BLaER1 (cell line): ENCODE measurements around the gene LINC01488.

Experiments used
- H3K27ac ChIP-seq: shearing (Covaris generic); formaldehyde crosslinking; 2 replicates; pipeline ENCODE4 v1.8.1; 2022
- H3K27me3 ChIP-seq: shearing (Covaris generic); formaldehyde crosslinking; 2 replicates; pipeline ENCODE4 v1.8.1; 2022
- H3K36me3 ChIP-seq: shearing (Covaris generic); formaldehyde crosslinking; 2 replicates; pipeline ENCODE4 v1.8.1; 2022
- H3K4me1 ChIP-seq: shearing (Covaris generic); formaldehyde crosslinking; 2 replicates; pipeline ENCODE4 v1.8.1; 2022
- H3K4me2 ChIP-seq: shearing (Covaris generic); formaldehyde crosslinking; 2 replicates; pipeline ENCODE4 v1.8.1; 2022
- H3K4me3 ChIP-seq: shearing (Covaris generic); formaldehyde crosslinking; 2 replicates; pipeline ENCODE4 v1.8.1; 2022
- H3K9ac ChIP-seq: shearing (Covaris generic); formaldehyde crosslinking; 2 replicates; pipeline ENCODE4 v1.8.1; 2022
- H3K9me3 ChIP-seq: shearing (Covaris generic); formaldehyde crosslinking; 2 replicates; pipeline ENCODE4 v1.8.1; 2022
- H4K20me1 ChIP-seq: shearing (Covaris generic); formaldehyde crosslinking; 2 replicates; pipeline ENCODE4 v1.8.1; 2022
- Cebpa-rat ChIP-seq: shearing (Covaris generic); IDR thresholded peaks from 2 replicates; pipeline ENCODE4 v1.8.1; 2022

The LINC01488 gene

GRCh38 chr11:69486056-69486772 is 4.8 kb downstream of the LINC01488 start:
- Histone ChIP-seq H3K27me3 (no peaks in the 10 kb centered on the region), H3K4me1 (no peaks in the 10 kb centered on the region)

DNA sequence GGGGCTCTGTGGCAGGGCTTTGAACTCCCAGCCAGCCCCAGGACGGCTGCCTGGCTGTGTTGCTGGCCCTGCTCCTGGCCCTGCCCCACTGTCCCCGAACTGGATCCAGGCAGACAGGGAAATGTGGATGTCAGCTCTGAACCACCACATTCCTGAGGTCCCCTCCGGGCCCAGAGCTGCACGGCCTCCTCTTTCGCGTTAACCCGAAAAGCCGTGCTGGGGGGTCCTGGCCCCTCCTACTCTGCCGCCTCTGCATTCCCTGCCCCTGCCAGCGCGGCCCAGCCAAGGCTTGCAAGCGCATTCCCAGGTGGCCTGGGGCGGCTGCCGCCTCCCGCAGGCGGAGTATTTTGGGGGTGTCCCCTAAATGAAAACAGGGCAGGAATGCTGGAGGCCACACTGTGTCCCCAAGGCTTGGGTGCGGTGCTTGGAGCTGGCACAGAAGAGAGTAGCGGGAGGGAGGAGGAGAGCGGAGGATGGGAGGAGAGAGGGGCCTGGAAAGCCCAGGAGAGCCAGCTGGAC is 5.4 kb downstream of the LINC01488 start:
- Histone ChIP-seq H3K9ac (no peak overlapping the region), H3K9me3 (no peaks in the 10 kb centered on the region), H3K4me3 (no peak overlapping the region), H3K4me2 (no peak overlapping the region), H3K27ac (no peak overlapping the region), H3K36me3 (no peaks in the 10 kb centered on the region), H3K4me1 (no peaks in the 10 kb centered on the region), H3K27me3 (no peaks in the 10 kb centered on the region), H4K20me1 (no peaks in the 10 kb centered on the region)
- TF ChIP-seq Cebpa-rat, result no peak

More at GRCh38 chr11:69486056-69486772, 4.8 kb downstream of the LINC01488 start:
- Histone ChIP-seq H3K4me2 (no peak overlapping the region), H4K20me1 (no peaks in the 10 kb centered on the region), H3K9ac (no peak overlapping the region), H3K9me3 (no peaks in the 10 kb centered on the region), H3K4me3 (no peak overlapping the region), H3K36me3 (no peaks in the 10 kb centered on the region), H3K27ac (no peak overlapping the region)
- TF ChIP-seq Cebpa-rat, result no peak

- H3K4me3 ChIP-seq, result no peak overlapping the region
- H3K27me3 ChIP-seq, result no peaks in the 10 kb centered on the region
- no peaks in the 10 kb centered on the region for H3K4me1 ChIP-seq
- no peak overlapping the region for H3K27ac ChIP-seq
- H4K20me1 ChIP-seq, result no peaks in the 10 kb centered on the region
- no peak overlapping the region for H3K9ac ChIP-seq
- no peak overlapping the region for H3K4me2 ChIP-seq
- TF ChIP-seq Cebpa-rat, result no peak
- no peaks in the 10 kb centered on the region for H3K9me3 ChIP-seq
- H3K36me3 ChIP-seq, result no peaks in the 10 kb centered on the region
Measured at GRCh38 chr11:69487391-69487790, 5.9 kb downstream of the LINC01488 start.

- Histone ChIP-seq H3K9ac (no peak overlapping the region), H3K27ac (no peak overlapping the region), H3K9me3 (no peaks in the 10 kb centered on the region), H3K4me2 (no peak overlapping the region), H3K4me1 (no peaks in the 10 kb centered on the region), H3K27me3 (no peaks in the 10 kb centered on the region), H3K4me3 (no peak overlapping the region), H4K20me1 (no peaks in the 10 kb centered on the region), H3K36me3 (no peaks in the 10 kb centered on the region)
- no peak for TF ChIP-seq Cebpa-rat
Measured at GRCh38 chr11:69487849-69488542, 6.5 kb downstream of the LINC01488 start.

DNA sequence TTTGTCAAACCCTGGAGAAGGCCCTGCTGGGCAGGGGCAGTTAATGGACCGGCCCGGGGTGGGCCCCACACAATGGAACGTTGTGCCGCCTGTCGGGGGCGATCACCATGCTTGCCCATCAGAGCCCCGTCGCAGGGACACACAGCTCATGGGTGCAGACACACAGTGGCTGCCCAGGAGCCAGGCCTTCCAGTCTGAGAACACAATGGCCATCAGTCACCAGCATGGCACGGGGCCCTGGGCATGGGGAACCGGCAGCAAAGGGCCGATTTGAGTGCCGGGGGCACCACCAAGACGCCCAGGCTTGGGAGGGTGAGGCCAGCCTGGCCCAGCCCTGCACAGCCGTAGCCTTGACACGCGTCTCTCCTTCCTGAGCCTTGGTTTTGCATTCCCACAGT is 7.1 kb downstream of the LINC01488 start:
- H3K4me2 ChIP-seq, result no peak overlapping the region
- H3K36me3 ChIP-seq, result no peaks in the 10 kb centered on the region
- no peak overlapping the region for H3K27ac ChIP-seq
- H3K9ac ChIP-seq, result no peak overlapping the region
- no peaks in the 10 kb centered on the region for H3K27me3 ChIP-seq
- no peak overlapping the region for H3K4me3 ChIP-seq
- H3K4me1 ChIP-seq, result no peaks in the 10 kb centered on the region
- TF ChIP-seq Cebpa-rat, result no peak
- no peaks in the 10 kb centered on the region for H3K9me3 ChIP-seq
- no peaks in the 10 kb centered on the region for H4K20me1 ChIP-seq

- no peaks in the 10 kb centered on the region for H3K36me3 ChIP-seq
- H3K27ac ChIP-seq, result no peak overlapping the region
- H3K9ac ChIP-seq, result no peak overlapping the region
- H3K27me3 ChIP-seq, result no peaks in the 10 kb centered on the region
- no peaks in the 10 kb centered on the region for H3K9me3 ChIP-seq
- H3K4me2 ChIP-seq, result no peak overlapping the region
- TF ChIP-seq Cebpa-rat, result no peak
- no peak overlapping the region for H3K4me3 ChIP-seq
- no peaks in the 10 kb centered on the region for H4K20me1 ChIP-seq
- H3K4me1 ChIP-seq, result no peaks in the 10 kb centered on the region
Measured at GRCh38 chr11:69489031-69489745, 7.7 kb downstream of the LINC01488 start.

- H3K4me3 ChIP-seq, result no peak overlapping the region
- H3K4me2 ChIP-seq, result no peak overlapping the region
- no peak overlapping the region for H3K27ac ChIP-seq
- no peaks in the 10 kb centered on the region for H3K27me3 ChIP-seq
- H3K36me3 ChIP-seq, result no peaks in the 10 kb centered on the region
- H3K9ac ChIP-seq, result no peak overlapping the region
- H3K4me1 ChIP-seq, result no peaks in the 10 kb centered on the region
- H3K9me3 ChIP-seq, result no peaks in the 10 kb centered on the region
- TF ChIP-seq Cebpa-rat, result no peak
- no peaks in the 10 kb centered on the region for H4K20me1 ChIP-seq
Measured at GRCh38 chr11:69489746-69490365, 8.4 kb downstream of the LINC01488 start.

DNA sequence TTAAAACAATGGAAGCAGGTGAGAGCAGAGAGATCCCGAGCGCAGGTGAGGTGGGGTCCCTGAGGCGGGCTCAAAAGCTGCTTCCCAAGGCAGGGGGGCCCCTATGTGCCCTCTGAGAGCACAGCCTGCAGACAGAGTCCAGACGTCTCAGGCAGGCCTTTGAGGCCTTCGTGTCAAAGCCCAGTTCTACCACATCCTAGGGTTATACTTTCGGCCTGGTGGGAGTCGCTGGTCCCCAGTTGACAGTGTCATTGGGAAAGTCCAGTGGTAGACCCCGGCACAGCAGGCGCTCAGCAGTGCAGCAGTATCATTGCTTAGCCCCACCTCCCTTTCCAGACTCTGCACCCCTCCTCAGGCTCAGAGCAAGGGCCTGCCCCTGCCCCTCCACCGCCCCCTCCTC is 9.1 kb downstream of the LINC01488 start:
- no peak overlapping the region for H3K9ac ChIP-seq
- H3K4me2 ChIP-seq, result no peak overlapping the region
- H4K20me1 ChIP-seq, result no peaks in the 10 kb centered on the region
- no peaks in the 10 kb centered on the region for H3K9me3 ChIP-seq
- H3K36me3 ChIP-seq, result no peaks in the 10 kb centered on the region
- no peak overlapping the region for H3K27ac ChIP-seq
- no peak for TF ChIP-seq Cebpa-rat
- no peaks in the 10 kb centered on the region for H3K4me1 ChIP-seq
- no peak overlapping the region for H3K4me3 ChIP-seq
- H3K27me3 ChIP-seq, result no peaks in the 10 kb centered on the region

GRCh38 chr11:69491071-69492031 is 9.9 kb downstream of the LINC01488 start:
- no peaks in the 10 kb centered on the region for H3K4me1 ChIP-seq
- no peak overlapping the region for H3K27ac ChIP-seq
- H3K4me2 ChIP-seq, result no peak overlapping the region
- TF ChIP-seq Cebpa-rat, result no peak
- no peaks in the 10 kb centered on the region for H4K20me1 ChIP-seq
- no peak overlapping the region for H3K9ac ChIP-seq
- no peak overlapping the region for H3K4me3 ChIP-seq
- no peaks in the 10 kb centered on the region for H3K27me3 ChIP-seq
- H3K36me3 ChIP-seq, result no peaks in the 10 kb centered on the region
- no peaks in the 10 kb centered on the region for H3K9me3 ChIP-seq
